ENCODE results near the gene RBSN. TPM values are rescaled to one million over a fixed set of nuclear protein-coding genes. Genes with fewer than 3 reads are reported as not detected.

The RBSN gene
- total RNA-seq, 3 donors from 2014 or later: 28.6 to 30.5 (median 29.6) TPM

DNA sequence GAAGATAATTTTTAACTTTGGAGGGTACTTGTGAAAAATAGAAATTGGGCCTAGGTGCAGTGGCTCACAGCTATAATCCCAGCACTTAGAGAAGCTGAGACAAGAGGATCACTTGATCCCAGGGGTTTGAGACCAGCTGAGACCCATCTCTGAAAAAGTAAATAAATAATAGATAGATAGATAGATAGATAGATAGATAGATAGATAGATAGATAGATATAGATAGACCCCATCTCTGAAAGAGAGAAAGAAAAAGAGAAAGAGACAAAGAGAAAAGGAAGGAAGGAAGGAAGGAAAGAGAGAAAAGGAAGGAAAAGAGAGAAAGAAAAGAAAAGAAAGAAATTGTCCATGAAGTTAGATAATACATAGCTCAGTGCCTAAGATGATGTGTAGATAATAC lies 69.3 kb downstream of the RBSN start:
- Histone ChIP-seq H3K4me1 (no peaks in the 10 kb centered on the region), H3K4me3 (no peak overlapping the region), H3K27me3 (no peaks in the 10 kb centered on the region), H3K27ac (no peak overlapping the region), H3K36me3 (peaks cover 8% of the 10 kb centered on the region), H3K9me3 (no peaks in the 10 kb centered on the region)
- DNase-seq (ENCODE audit: low spot score in 2 of 2): no peak
- intact Hi-C loops (cut with DNase I; ENCODE audit: low total_unique reads): no loop called here
- TF ChIP-seq, protein P1, sequence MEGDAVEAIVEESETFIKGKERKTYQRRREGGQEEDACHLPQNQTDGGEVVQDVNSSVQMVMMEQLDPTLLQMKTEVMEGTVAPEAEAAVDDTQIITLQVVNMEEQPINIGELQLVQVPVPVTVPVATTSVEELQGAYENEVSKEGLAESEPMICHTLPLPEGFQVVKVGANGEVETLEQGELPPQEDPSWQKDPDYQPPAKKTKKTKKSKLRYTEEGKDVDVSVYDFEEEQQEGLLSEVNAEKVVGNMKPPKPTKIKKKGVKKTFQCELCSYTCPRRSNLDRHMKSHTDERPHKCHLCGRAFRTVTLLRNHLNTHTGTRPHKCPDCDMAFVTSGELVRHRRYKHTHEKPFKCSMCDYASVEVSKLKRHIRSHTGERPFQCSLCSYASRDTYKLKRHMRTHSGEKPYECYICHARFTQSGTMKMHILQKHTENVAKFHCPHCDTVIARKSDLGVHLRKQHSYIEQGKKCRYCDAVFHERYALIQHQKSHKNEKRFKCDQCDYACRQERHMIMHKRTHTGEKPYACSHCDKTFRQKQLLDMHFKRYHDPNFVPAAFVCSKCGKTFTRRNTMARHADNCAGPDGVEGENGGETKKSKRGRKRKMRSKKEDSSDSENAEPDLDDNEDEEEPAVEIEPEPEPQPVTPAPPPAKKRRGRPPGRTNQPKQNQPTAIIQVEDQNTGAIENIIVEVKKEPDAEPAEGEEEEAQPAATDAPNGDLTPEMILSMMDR (IDR thresholded peaks at IDR 0.05): no peak
- no peak for TF ChIP-seq POLR2A (IDR thresholded peaks at IDR 0.05)
- no peak for TF ChIP-seq POLR2AphosphoS5 (IDR thresholded peaks at IDR 0.05)

DNA sequence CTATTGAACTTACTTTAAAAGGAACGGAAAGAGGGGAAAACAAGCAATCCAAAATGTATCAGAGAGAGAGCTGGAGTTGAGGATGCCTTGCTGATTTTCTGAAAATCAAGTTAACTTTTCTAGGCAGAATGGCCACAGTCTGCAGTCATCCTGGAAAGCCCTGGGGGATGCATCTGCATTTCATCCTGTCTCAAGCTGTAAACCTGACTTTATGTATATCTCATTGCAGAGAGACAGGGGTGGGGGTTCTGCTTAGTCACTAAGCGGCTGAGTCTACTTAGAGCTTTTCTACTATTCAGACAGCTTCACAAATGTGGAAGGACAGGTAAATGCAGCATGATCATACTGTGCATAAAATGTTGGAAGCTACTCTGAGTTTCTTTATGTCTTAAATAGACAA lies 75.2 kb downstream of the RBSN start:
- peaks cover 4% of the 10 kb centered on the region for H3K36me3 ChIP-seq
- no peaks in the 10 kb centered on the region for H3K4me1 ChIP-seq
- DNase-seq (ENCODE audit: low spot score in 2 of 2): no peak
- no peaks in the 10 kb centered on the region for H3K27me3 ChIP-seq
- H3K4me3 ChIP-seq: no peak overlapping the region
- intact Hi-C loops (cut with DNase I; ENCODE audit: low total_unique reads): no loop called here
- TF ChIP-seq, protein P1 (IDR thresholded peaks at IDR 0.05): no peak
- TF ChIP-seq POLR2AphosphoS5 (IDR thresholded peaks at IDR 0.05) (no peak), POLR2A (IDR thresholded peaks at IDR 0.05) (no peak)
- no peaks in the 10 kb centered on the region for H3K9me3 ChIP-seq
- no peak overlapping the region for H3K27ac ChIP-seq

DNA sequence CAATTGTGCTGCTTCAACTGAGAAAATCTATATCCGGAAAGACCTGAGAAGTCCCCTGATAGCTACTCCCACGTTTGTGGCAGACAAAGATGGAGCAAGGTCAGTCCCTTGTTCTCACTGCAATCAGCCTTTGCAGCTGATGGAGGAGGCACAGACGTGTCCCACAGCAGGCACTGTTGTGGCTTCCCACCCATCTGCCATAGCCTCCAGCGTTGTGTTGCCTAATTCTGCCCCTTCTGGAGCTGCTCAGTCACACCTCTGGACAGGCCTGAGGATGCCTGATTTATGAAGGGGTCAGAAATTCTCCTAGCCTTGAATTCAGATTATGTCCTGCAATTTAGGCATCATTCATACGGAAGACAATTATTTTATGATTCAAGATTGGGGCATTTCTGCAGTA lies 75.7 kb downstream of the RBSN start:
- Histone ChIP-seq H3K36me3 (peaks cover 4% of the 10 kb centered on the region), H3K27ac (no peak overlapping the region), H3K27me3 (no peaks in the 10 kb centered on the region), H3K9me3 (no peaks in the 10 kb centered on the region), H3K4me3 (no peak overlapping the region), H3K4me1 (no peaks in the 10 kb centered on the region)
- intact Hi-C loops (cut with DNase I; ENCODE audit: low total_unique reads): no loop called here
- no peak for DNase-seq (ENCODE audit: low spot score in 2 of 2)
- TF ChIP-seq POLR2A (IDR thresholded peaks at IDR 0.05): no peak
- TF ChIP-seq, protein P1 (IDR thresholded peaks at IDR 0.05): no peak

Other genes starting within 250 kb of the RBSN start
- 10 to 100 TPM; 41.9 to 71.0 (median 52.8) TPM for gene NR2C2, start 151.6 kb downstream of the RBSN start, total RNA-seq
- gene MRPS25, start 33.8 kb downstream of the RBSN start, total RNA-seq: 10 to 100 TPM; 19.5 to 40.0 (median 36.4) TPM
- 100 to 1,000 TPM in 1 of 3 donors, 10 to 100 TPM in 2; 79.0 to 112 (median 91.4) TPM for gene CAPN7, start 107.1 kb upstream of the RBSN start, total RNA-seq
- gene SH3BP5, start 233.4 kb upstream of the RBSN start, total RNA-seq: 10 to 100 TPM; 56.9 to 96.2 (median 83.2) TPM

Measured in breast epithelium (tissue), 4 donors.